ENCODE results near the gene IP6K3.

Gene IP6K3

GRCh38 chr6:33733709-33734007 is 13.0 kb downstream of the IP6K3 start:
- Histone ChIP-seq H4K20me1 (no peaks in the 10 kb centered on the region), H3K27ac (no peak overlapping the region), H3K9me3 (no peaks in the 10 kb centered on the region), H3K9ac (no peak overlapping the region), H3K4me1 (peaks cover 29% of the 10 kb centered on the region), H3K36me3 (no peaks in the 10 kb centered on the region), H3K27me3 (no peaks in the 10 kb centered on the region), H3K4me3 (no peak overlapping the region), H3K4me2 (no peak overlapping the region)
- no peak for TF ChIP-seq Cebpa-rat (IDR thresholded peaks at IDR 0.05)

GRCh38 chr6:33732817-33733708 is 13.6 kb downstream of the IP6K3 start:
- Histone ChIP-seq H3K4me3 (no peak overlapping the region), H3K9ac (no peak overlapping the region), H3K27ac (no peak overlapping the region), H3K4me2 (no peak overlapping the region), H3K9me3 (no peaks in the 10 kb centered on the region), H3K27me3 (no peaks in the 10 kb centered on the region), H3K36me3 (no peaks in the 10 kb centered on the region), H3K4me1 (peaks cover 35% of the 10 kb centered on the region), H4K20me1 (no peaks in the 10 kb centered on the region)
- TF ChIP-seq Cebpa-rat (IDR thresholded peaks at IDR 0.05) = no peak

DNA sequence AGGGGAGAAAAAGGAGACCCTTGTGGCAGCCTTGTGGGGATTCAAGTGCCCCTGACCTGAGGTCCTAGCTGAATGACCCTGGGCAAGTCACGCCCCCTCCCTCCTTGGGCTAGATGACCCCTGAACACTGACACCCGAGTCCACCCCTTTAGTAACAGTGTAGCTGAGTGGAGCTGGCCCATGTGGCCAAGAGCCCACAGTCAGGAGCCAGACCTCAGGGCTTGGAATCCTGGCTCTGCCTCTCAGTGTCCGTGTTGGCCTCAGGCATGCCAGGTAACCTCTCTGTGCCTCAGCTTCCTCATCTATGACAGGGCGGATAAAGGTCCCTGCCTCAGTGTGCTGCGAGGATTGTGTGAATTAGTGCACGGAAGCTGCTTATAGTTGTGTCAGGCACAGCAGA is 14.3 kb downstream of the IP6K3 start:
- Histone ChIP-seq H3K4me1 (peaks cover 42% of the 10 kb centered on the region), H3K9me3 (no peaks in the 10 kb centered on the region), H3K27ac (no peak overlapping the region), H3K27me3 (no peaks in the 10 kb centered on the region), H3K9ac (no peak overlapping the region), H4K20me1 (no peaks in the 10 kb centered on the region), H3K4me2 (no peak overlapping the region), H3K4me3 (no peak overlapping the region), H3K36me3 (no peaks in the 10 kb centered on the region)
- TF ChIP-seq Cebpa-rat (IDR thresholded peaks at IDR 0.05) = no peak

DNA sequence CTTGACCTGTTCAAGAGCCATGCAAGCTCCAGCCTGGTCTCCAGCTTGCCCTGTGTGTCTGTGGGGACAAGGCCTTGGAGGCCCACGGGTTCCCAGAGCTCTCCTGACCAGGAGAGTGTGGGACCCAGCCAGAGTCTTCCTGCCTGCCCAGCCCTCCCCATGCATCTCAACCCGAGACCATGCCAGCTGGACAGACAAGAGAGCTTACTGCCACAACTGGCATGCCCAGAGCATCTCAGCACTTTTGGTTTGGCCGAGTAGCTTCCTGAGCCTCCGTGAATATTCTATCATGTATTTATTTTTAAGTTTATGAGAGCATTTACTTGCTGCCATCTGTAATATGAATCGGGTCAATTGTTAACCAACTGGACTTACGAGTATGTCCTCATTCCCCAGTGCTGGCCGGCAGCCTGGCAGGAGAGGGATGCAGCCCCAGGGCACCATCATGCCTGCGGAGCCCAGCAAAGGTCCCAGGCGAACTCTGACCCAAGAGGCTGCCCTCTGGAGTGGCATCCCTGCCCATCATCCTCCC is 14.9 kb downstream of the IP6K3 start:
- no peak overlapping the region for H3K27ac ChIP-seq
- H3K9me3 ChIP-seq = no peaks in the 10 kb centered on the region
- H3K27me3 ChIP-seq = no peaks in the 10 kb centered on the region
- peaks cover 48% of the 10 kb centered on the region for H3K4me1 ChIP-seq
- no peaks in the 10 kb centered on the region for H3K36me3 ChIP-seq
- no peak for TF ChIP-seq Cebpa-rat (IDR thresholded peaks at IDR 0.05)
- H3K9ac ChIP-seq = 0 out of 2 replicates have a peak overlapping the region, but pooled peaks have one; percentile 15
- no peaks in the 10 kb centered on the region for H4K20me1 ChIP-seq
- H3K4me3 ChIP-seq = no peak overlapping the region
- no peak overlapping the region for H3K4me2 ChIP-seq

DNA sequence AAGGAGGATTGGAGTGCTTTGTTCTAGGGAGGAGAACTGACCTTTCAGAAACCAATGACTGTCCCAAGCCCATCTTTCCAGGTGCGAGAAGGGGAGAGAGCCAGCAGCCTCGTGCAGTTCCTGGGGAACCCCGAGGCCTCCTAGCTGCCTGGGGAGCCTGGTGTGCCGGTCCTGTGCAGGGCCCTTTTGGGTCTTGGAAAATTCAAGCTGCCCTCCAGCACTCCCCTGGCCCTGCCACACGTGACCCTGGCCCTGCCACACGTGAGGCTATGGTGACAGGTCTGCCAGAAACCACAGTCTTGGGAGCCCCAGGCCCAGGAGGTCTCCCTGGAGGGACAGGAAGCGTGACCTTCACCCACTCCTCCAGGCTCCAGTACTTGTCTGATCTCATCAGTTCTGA is 15.7 kb downstream of the IP6K3 start:
- Histone ChIP-seq H4K20me1 (no peaks in the 10 kb centered on the region), H3K9ac (0 out of 2 replicates have a peak overlapping the region, but pooled peaks have one; percentile 15), H3K4me1 (peaks cover 56% of the 10 kb centered on the region), H3K36me3 (no peaks in the 10 kb centered on the region), H3K4me2 (peak overlapping the region; percentile 27; the same call in 1 of the 2 replicates), H3K9me3 (no peaks in the 10 kb centered on the region), H3K27ac (no peak overlapping the region), H3K4me3 (no peak overlapping the region), H3K27me3 (no peaks in the 10 kb centered on the region)
- no peak for TF ChIP-seq Cebpa-rat (IDR thresholded peaks at IDR 0.05)

DNA sequence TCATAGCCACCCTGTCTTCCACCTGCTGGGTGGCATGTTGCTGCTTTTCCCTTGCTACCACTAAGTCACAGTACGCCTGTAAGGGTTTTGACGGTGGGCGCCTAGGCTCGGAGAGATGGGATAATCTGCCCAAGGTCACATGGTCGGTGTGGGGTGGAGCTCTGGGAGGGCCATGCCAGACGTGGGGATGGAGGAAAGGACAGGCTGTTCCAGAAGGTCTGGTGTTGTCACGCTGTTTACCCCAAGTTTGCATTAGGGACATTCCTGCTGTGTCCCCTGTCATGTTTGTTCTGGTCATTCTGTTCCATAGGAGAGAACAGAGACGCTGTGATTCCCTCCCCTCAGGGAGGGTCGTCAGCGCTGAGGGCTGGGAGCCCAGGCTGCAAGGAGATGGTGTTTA is 16.1 kb downstream of the IP6K3 start:
- Histone ChIP-seq H3K4me3 (no peak overlapping the region), H3K9ac (no peak overlapping the region), H4K20me1 (no peaks in the 10 kb centered on the region), H3K4me2 (peak overlapping the region; percentile 27; the same call in 1 of the 2 replicates), H3K27ac (no peak overlapping the region), H3K36me3 (no peaks in the 10 kb centered on the region), H3K27me3 (no peaks in the 10 kb centered on the region), H3K9me3 (no peaks in the 10 kb centered on the region), H3K4me1 (peaks cover 59% of the 10 kb centered on the region)
- no peak for TF ChIP-seq Cebpa-rat (IDR thresholded peaks at IDR 0.05)

DNA sequence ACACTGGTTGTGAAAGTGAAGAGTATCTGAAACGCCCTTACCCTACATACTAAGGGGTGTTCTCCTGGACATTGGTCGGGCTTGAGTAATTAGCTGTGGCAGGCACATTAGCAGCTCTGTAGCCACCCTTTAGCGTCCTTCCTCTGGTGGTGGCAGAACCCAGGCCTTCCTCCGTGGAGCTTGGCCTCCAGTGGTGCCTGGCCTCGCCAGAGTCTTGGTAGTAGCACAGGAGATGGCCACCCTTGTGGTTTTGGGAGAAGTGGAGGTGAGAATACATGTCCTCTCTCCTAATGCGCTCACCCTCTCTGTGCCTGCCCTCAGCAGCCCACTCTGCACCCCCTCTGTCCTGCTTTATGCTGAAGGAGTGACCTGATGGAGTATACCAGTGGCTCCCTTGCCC is 17.6 kb downstream of the IP6K3 start:
- no peak overlapping the region for H3K9ac ChIP-seq
- TF ChIP-seq Cebpa-rat (IDR thresholded peaks at IDR 0.05) = no peak
- H3K4me3 ChIP-seq = no peak overlapping the region
- H3K27ac ChIP-seq = no peak overlapping the region
- H3K27me3 ChIP-seq = no peaks in the 10 kb centered on the region
- peak overlapping the region; percentile 92 for H3K4me2 ChIP-seq
- H3K4me1 ChIP-seq = peaks cover 60% of the 10 kb centered on the region
- H3K9me3 ChIP-seq = no peaks in the 10 kb centered on the region
- no peaks in the 10 kb centered on the region for H4K20me1 ChIP-seq
- no peaks in the 10 kb centered on the region for H3K36me3 ChIP-seq

GRCh38 chr6:33728438-33728837 is 18.3 kb downstream of the IP6K3 start:
- Histone ChIP-seq H3K4me1 (peaks cover 67% of the 10 kb centered on the region), H3K9me3 (no peaks in the 10 kb centered on the region), H3K4me2 (peak overlapping the region; percentile 92), H3K9ac (no peak overlapping the region), H3K36me3 (no peaks in the 10 kb centered on the region), H4K20me1 (no peaks in the 10 kb centered on the region), H3K27me3 (no peaks in the 10 kb centered on the region), H3K27ac (no peak overlapping the region), H3K4me3 (no peak overlapping the region)
- TF ChIP-seq Cebpa-rat (IDR thresholded peaks at IDR 0.05) = no peak

- no peaks in the 10 kb centered on the region for H3K27me3 ChIP-seq
- no peaks in the 10 kb centered on the region for H3K36me3 ChIP-seq
- H3K9ac ChIP-seq = peak overlapping the region; percentile 34; the same call in 1 of the 2 replicates
- H3K4me3 ChIP-seq = peak overlapping the region; percentile 31; the same call in 1 of the 2 replicates
- peak overlapping the region; percentile 92 for H3K4me2 ChIP-seq
- peaks cover 67% of the 10 kb centered on the region for H3K4me1 ChIP-seq
- no peak for TF ChIP-seq Cebpa-rat (IDR thresholded peaks at IDR 0.05)
- H4K20me1 ChIP-seq = no peaks in the 10 kb centered on the region
- H3K9me3 ChIP-seq = no peaks in the 10 kb centered on the region
- H3K27ac ChIP-seq = 0 out of 2 replicates have a peak overlapping the region, but pooled peaks have one; percentile 65
Measured at GRCh38 chr6:33727932-33728331, 18.8 kb downstream of the IP6K3 start.

DNA sequence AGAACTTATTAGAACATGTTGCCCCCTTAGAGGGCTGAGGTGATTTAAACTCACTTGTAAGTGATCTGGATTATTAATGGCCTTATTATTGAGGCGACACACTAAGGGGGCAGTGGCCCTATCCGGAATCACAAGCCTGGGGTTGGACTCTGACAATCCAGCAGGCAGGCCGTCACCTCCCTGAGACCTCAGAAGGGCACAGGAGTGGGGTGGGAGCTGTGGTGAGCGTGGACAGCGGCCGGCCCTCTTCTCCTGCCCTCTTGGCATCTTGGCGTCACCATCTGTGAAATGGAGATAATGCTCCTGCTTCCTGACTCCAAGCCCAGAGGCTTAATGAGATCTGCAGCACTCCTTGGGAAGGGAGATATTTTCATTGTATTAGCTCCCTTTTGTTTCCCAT is 19.6 kb downstream of the IP6K3 start:
- TF ChIP-seq Cebpa-rat (IDR thresholded peaks at IDR 0.05) = no peak
- Histone ChIP-seq H3K9ac (peak overlapping the region; percentile 34), H3K4me1 (peaks cover 67% of the 10 kb centered on the region), H3K9me3 (no peaks in the 10 kb centered on the region), H3K36me3 (no peaks in the 10 kb centered on the region), H3K27me3 (no peaks in the 10 kb centered on the region), H3K4me2 (peak overlapping the region; percentile 92), H4K20me1 (no peaks in the 10 kb centered on the region), H3K27ac (peak overlapping the region; percentile 65), H3K4me3 (peak overlapping the region; percentile 31; the same call in 1 of the 2 replicates)
